Left renal pelvis (tissue), 4 donors: Measurements from ENCODE around the gene IGSF23. TPM values are rescaled to one million over a fixed set of nuclear protein-coding genes. Genes with fewer than 3 reads are reported as not detected.

Source experiments
- DNase-seq, 4 donors: peaks; one replicate each; pipeline ENCODE4 v3.0.0-alpha.2; 2013; ENCODE audit warnings: low read depth in 4 of 4, low spot score in 3 of 4
- polyA plus RNA-seq, 4 donors: library from polyadenylated mRNA; unstranded; fragments of 120-200 nt; gene quantifications; one replicate each; pipeline ENCODE4 v1.2.1, GENCODE V29; 2013; ENCODE audit not compliant: insufficient read length in 4 of 4

The IGSF23 gene
- 1 to 10 TPM in 1 of 4 donors, under 1 TPM in 2, not detected in 1; 0.73 to 1.5 (median 0.85) TPM for polyA plus RNA-seq

- DNase-seq, result no peak
These were observed at the start of gene IGSF23 for GRCh38 chr19:44613295-44614178. IGSF23 (plus strand) TSS chr19:44613563; CDS start chr19:44613646, 83 bp downstream.

- no peak for DNase-seq
These were observed 46.4 kb upstream of the IGSF23 start for GRCh38 chr19:44566984-44567383.

- no peak for DNase-seq
These were observed 45.6 kb upstream of the IGSF23 start for GRCh38 chr19:44567745-44568144.

- DNase-seq, result no peak
These were observed 42.8 kb upstream of the IGSF23 start for GRCh38 chr19:44570603-44570983.

- DNase-seq, result peak; percentile 52 to 78 (median 75)
These were observed 42.2 kb upstream of the IGSF23 start for GRCh38 chr19:44570984-44571684.

- no peak for DNase-seq
These were observed 41.4 kb upstream of the IGSF23 start for GRCh38 chr19:44571830-44572580.

- no peak for DNase-seq
These were observed 40.8 kb upstream of the IGSF23 start for GRCh38 chr19:44572581-44572900.

- no peak for DNase-seq
These were observed 40.2 kb upstream of the IGSF23 start for GRCh38 chr19:44573183-44573582.

- peak in 1 of 4 donors; percentile 46 for DNase-seq
These were observed 39.7 kb upstream of the IGSF23 start for GRCh38 chr19:44573627-44574026.

GRCh38 chr19:44574186-44574950, 39.0 kb upstream of the IGSF23 start:
- no peak for DNase-seq

- DNase-seq, result no peak
These were observed 38.2 kb upstream of the IGSF23 start for GRCh38 chr19:44575116-44575700.

- DNase-seq, result no peak
These were observed 36.4 kb upstream of the IGSF23 start for GRCh38 chr19:44576843-44577565.

- no peak for DNase-seq
These were observed 35.8 kb upstream of the IGSF23 start for GRCh38 chr19:44577566-44577874.

- no peak for DNase-seq
These were observed 33.5 kb upstream of the IGSF23 start for GRCh38 chr19:44579663-44580365.

GRCh38 chr19:44580366-44580895, 32.9 kb upstream of the IGSF23 start:
- no peak for DNase-seq

- DNase-seq, result no peak
These were observed 32.1 kb upstream of the IGSF23 start for GRCh38 chr19:44581288-44581687.

- no peak for DNase-seq
These were observed 30.6 kb upstream of the IGSF23 start for GRCh38 chr19:44582581-44583265.
